ENCODE results near the gene SLC6A9.

DNA sequence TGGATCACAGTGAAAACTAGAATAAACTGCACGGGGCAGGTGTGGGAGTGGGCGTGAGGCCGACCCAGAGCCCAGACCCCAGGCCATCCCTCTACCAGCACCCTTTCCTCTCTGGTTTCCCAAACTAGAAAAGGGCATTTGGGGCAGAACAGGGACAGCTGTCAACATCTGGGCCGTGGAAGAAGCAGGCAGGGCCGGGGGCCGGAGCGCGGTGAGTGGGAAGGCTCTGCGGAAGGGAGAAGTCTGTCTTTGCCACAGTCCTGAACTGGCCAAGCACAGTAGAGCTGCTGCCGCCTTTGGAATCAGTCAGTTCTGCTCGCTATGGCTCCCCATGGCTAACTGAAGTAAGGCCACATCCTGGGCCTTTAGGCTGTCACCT, 33.3 kb downstream of the SLC6A9 start:
- no peak for TF ChIP-seq CTCF (IDR thresholded peaks at IDR 0.05)
- TF ChIP-seq POLR2A (IDR thresholded peaks at IDR 0.05) = no peak

Measured in adrenal gland (tissue), 5 donors.